8988T (cell line): ENCODE results near the gene PCDHB8.
"Not testable (repeated sequence)": the region's sequence is repeated elsewhere in the genome, so short reads cannot be mapped to it uniquely, and the experiment has no call there.

ENCODE experiments used
- DNase-seq: peaks from one replicate; pipeline ENCODE4 v3.0.0; 2011

PCDHB8 gene

DNA sequence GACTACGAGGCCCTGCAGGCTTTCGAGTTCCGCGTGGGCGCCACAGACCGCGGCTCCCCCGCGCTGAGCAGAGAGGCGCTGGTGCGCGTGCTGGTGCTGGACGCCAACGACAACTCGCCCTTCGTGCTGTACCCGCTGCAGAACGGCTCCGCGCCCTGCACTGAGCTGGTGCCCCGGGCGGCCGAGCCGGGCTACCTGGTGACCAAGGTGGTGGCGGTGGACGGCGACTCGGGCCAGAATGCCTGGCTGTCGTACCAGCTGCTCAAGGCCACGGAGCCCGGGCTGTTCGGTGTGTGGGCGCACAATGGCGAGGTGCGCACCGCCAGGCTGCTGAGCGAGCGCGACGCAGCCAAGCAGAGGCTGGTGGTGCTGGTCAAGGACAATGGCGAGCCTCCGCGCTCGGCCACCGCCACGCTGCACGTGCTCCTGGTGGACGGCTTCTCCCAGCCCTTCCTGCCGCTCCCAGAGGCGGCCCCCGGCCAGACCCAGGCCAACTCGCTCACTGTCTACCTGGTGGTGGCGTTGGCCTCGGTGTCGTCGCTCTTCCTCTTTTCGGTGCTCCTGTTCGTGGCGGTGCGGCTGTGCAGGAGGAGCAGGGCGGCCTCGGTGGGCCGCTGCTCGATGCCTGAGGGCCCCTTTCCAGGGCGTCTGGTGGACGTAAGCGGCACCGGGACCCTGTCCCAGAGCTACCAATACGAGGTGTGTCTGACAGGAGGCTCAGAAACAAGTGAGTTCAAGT, 6.7 kb downstream of the PCDHB8 start:
- DNase-seq = not testable (repeated sequence)

DNA sequence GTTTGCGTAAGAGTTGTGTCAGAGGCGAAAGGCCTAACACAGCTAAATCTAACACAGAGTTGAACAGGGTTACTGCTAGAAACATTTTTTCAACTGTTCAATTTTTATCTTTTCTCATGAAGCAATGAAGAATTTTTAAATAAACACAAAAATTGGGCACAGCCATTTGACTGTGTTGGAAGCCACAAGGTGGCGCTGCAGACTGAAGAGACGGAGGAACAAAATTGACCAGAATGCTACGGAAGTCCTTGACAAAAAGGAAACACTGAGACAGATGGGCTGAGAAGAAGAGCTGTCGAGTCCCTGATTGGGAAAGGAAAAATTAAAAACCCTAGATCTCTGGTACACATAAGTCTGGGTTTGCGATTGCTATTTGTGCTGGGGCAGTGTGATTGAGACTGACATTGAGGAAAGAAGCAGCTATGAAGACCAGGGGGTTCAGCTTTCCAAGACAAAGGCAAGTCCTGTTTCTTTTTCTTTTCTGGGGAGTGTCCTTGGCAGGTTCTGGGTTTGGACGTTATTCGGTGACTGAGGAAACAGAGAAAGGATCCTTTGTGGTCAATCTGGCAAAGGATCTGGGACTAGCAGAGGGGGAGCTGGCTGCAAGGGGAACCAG, 9.4 kb downstream of the PCDHB8 start, which contains the start of gene PCDHB9:
TSS of gene PCDHB9 (plus strand) at position 265 of the 616 bp plus-strand sequence. CDS start at position 423, 158 bp downstream.
- DNase-seq = peak; percentile 74

- not testable (repeated sequence) for DNase-seq
Measured at GRCh38 chr5:141188682-141189081, 11.1 kb downstream of the PCDHB8 start.

DNA sequence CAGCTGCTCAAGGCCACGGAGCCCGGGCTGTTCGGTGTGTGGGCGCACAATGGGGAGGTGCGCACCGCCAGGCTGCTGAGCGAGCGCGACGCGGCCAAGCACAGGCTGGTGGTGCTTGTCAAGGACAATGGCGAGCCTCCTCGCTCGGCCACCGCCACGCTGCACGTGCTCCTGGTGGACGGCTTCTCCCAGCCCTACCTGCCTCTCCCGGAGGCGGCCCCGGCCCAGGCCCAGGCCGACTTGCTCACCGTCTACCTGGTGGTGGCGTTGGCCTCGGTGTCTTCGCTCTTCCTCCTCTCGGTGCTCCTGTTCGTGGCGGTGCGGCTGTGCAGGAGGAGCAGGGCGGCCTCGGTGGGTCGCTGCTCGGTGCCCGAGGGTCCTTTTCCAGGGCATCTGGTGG, 11.5 kb downstream of the PCDHB8 start:
- not testable (repeated sequence) for DNase-seq

GRCh38 chr5:141192110-141192725, 14.6 kb downstream of the PCDHB8 start, which contains the start of gene PCDHB10:
Gene PCDHB10, plus strand, starts transcription at chr5:141192353. Its CDS starts 200 bp downstream, at chr5:141192553.
- peak; percentile 78 for DNase-seq

GRCh38 chr5:141194332-141194731, 16.7 kb downstream of the PCDHB8 start:
- DNase-seq = not testable (repeated sequence)

- DNase-seq = no peak
Measured at GRCh38 chr5:141196363-141196762, 18.8 kb downstream of the PCDHB8 start.

DNA sequence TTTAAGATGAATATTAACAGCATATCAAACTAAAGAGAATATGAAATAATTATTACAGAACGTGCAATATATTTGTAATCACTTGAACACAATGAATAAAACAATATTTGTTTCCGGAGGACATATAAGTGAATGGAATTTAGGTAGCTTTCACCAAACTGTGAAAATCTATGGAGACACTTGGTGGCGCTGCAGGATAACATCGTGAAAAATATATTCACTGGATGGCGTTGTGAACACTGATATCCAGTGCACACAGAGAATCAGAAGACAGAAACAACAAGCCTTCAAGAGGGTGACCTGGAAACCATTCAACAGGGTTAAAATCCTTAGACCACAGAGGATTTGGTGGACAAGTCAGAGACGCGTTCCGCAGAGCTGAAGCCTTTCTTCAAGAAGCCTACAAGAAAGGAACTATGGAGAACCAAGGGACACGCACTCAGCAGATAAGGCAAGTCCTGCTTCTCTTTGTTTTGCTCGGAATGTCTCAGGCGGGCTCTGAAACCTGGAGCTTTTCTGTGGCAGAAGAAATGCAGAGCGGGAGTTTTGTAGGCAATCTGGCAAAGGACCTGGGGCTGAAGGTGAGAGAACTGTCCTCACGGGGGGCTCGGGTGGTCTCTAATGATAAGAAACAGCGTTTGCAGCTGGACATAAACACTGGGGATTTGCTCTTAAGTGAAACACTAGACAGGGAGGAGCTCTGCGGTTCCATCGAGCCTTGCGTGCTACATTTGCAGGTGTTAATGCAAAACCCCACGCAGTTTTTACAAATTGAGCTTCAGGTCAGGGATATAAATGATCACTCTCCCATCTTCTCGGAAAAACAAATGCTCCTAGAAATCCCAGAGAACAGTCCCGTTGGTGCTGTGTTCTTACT, 22.0 kb downstream of the PCDHB8 start, which contains the start of gene PCDHB11:
TSS of gene PCDHB11 (plus strand) at position 269 of the 877 bp plus-strand sequence. CDS start at position 417, 148 bp downstream.
- DNase-seq = no peak

GRCh38 chr5:141201126-141201525, 23.5 kb downstream of the PCDHB8 start:
- DNase-seq = not testable (repeated sequence)

GRCh38 chr5:141201646-141202045, 24.1 kb downstream of the PCDHB8 start:
- DNase-seq = not testable (repeated sequence)

DNA sequence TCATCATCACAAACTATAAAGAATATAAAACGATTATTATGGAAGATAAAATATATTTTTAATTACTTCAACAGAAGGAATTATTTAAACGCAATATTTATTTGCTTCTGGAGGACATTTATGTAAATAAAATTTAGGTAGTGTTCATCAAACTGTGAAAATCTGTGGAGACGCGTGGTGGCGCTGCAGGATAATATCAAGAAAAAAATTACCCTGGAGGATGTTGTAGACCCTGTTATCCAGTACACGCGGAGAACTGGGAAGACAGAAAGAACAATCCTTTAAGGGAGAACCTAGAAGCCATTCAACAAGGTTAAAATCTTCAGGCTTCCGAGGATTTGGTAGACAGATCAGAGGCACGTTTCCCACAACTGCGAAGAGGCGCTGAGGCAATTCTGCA, 30.9 kb downstream of the PCDHB8 start, which contains the start of gene PCDHB12:
TSS of gene PCDHB12 (plus strand) at position 242 of the 400 bp plus-strand sequence. CDS start 189 bp downstream, outside the sequence.
- peak; percentile 47 for DNase-seq

DNA sequence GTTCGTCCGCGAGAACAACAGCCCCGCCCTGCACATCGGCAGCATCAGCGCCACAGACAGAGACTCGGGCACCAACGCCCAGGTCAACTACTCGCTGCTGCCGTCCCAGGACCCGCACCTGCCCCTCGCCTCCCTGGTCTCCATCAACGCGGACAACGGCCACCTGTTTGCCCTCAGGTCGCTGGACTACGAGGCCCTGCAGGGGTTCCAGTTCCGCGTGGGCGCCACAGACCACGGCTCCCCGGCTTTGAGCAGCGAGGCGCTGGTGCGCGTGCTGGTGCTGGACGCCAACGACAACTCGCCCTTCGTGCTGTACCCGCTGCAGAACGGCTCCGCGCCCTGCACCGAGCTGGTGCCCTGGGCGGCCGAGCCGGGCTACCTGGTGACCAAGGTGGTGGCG, 32.7 kb downstream of the PCDHB8 start:
- not testable (repeated sequence) for DNase-seq

DNA sequence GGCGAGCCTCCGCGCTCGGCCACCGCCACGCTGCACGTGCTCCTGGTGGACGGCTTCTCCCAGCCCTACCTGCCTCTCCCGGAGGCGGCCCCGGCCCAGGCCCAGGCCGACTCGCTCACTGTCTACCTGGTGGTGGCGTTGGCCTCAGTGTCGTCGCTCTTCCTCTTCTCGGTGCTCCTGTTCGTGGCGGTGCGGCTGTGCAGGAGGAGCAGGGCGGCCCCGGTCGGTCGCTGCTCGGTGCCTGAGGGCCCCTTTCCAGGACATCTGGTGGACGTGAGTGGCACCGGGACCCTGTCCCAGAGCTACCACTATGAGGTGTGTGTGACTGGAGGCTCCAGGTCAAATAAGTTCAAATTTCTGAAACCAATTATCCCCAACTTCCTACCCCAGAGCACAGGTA, 33.3 kb downstream of the PCDHB8 start:
- not testable (repeated sequence) for DNase-seq

- DNase-seq = not testable (repeated sequence)
Measured at GRCh38 chr5:141213656-141214339, 36.2 kb downstream of the PCDHB8 start, which contains the start of gene PCDHB13. Gene PCDHB13, plus strand, starts transcription at chr5:141213919. Its CDS starts 205 bp downstream, at chr5:141214124.

- not testable (repeated sequence) for DNase-seq
Measured at GRCh38 chr5:141214583-141214982, 37.0 kb downstream of the PCDHB8 start.

GRCh38 chr5:141215504-141215903, 37.9 kb downstream of the PCDHB8 start:
- DNase-seq = not testable (repeated sequence)

DNA sequence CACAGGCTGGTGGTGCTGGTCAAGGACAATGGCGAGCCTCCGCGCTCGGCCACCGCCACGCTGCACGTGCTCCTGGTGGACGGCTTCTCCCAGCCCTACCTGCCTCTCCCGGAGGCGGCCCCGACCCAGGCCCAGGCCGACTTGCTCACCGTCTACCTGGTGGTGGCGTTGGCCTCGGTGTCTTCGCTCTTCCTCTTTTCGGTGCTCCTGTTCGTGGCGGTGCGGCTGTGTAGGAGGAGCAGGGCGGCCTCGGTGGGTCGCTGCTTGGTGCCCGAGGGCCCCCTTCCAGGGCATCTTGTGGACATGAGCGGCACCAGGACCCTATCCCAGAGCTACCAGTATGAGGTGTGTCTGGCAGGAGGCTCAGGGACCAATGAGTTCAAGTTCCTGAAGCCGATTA, 38.4 kb downstream of the PCDHB8 start:
- DNase-seq = not testable (repeated sequence)

- DNase-seq = peak; percentile 48
Measured at GRCh38 chr5:141223112-141223783, 45.7 kb downstream of the PCDHB8 start, which contains the start of gene PCDHB14. Gene PCDHB14, plus strand, starts transcription at chr5:141223343. Its CDS starts 163 bp downstream, at chr5:141223506.

- not testable (repeated sequence) for DNase-seq
Measured at GRCh38 chr5:141224844-141225243, 47.3 kb downstream of the PCDHB8 start.

GRCh38 chr5:141225421-141225820, 47.8 kb downstream of the PCDHB8 start:
- not testable (repeated sequence) for DNase-seq
